Measurements from ENCODE around the gene DNAJC5G. TPM values are rescaled to one million over a fixed set of nuclear protein-coding genes. Genes with fewer than 3 reads are reported as not detected.

Gene DNAJC5G
- total RNA-seq, 1 experiment from 2014 or later = not detected

DNA sequence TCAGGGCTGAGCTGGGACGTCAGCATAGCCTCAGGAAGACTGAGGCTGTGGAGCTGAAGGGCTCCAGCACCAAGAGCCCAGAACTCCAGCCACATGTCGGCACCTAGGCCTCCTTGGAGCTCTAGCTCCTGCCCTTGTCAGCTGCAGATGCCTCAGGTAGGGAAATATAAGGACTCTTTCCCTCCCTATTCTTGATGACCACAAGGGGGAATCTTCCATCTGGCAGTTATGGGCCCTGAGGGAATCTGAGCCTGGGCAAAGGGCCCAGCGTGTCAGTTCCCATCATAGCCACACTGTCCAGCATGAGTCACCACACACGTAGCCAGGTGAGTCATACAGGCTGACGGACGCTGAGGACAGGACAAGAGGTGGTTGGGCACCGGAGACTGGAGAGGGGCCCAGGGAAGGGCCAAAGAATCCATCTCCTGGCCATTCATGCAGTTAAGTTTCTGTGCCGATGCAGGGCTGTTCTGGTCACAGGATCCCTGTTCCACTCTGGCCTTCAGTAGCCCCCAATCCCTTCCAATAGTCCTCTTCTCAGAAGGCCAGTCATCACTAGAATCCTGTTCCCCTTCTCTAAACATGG, 45.8 kb downstream of the DNAJC5G start:
- Histone ChIP-seq H3K27ac (ENCODE audit: low read length) (peak overlapping the region; percentile 94), H2AFZ (ENCODE audit: low read length) (peak overlapping the region; percentile 16), H3K4me1 (ENCODE audit: insufficient read depth, low read length) (peaks cover 32% of the 10 kb centered on the region), H3K4me2 (ENCODE audit: low read length) (peak overlapping the region; percentile 97), H3K36me3 (ENCODE audit: low read depth, low read length) (peaks cover 5% of the 10 kb centered on the region; the same call in 1 of the 2 replicates), H3K4me3 (ENCODE audit: low read length) (peak overlapping the region; percentile 81), H3K9ac (ENCODE audit: low read length) (peak overlapping the region; percentile 97), H4K20me1 (ENCODE audit: low read length) (no peaks in the 10 kb centered on the region), H3K9me3 (ENCODE audit: low read length) (no peaks in the 10 kb centered on the region), H3F3A (ENCODE audit: low read length, unreplicated experiment) (peaks cover 4% of the 10 kb centered on the region), H3K27me3 (ENCODE audit: low read length) (no peaks in the 10 kb centered on the region), H3K9me2 (replicated peaks; ENCODE audit: low read length) (no peaks in the 10 kb centered on the region), H3K79me2 (ENCODE audit: low read length) (peaks cover 14% of the 10 kb centered on the region)
- CTCF ChIA-PET = no interaction called here
- TF ChIP-seq EZH2 (IDR thresholded peaks at IDR 0.05; ENCODE audit: low read length, unreplicated experiment) = no peak
- no peak for TF ChIP-seq EZH2phosphoT487 (IDR thresholded peaks at IDR 0.05; ENCODE audit: borderline replicate concordance, low read length)
- TF ChIP-seq, protein P1, sequence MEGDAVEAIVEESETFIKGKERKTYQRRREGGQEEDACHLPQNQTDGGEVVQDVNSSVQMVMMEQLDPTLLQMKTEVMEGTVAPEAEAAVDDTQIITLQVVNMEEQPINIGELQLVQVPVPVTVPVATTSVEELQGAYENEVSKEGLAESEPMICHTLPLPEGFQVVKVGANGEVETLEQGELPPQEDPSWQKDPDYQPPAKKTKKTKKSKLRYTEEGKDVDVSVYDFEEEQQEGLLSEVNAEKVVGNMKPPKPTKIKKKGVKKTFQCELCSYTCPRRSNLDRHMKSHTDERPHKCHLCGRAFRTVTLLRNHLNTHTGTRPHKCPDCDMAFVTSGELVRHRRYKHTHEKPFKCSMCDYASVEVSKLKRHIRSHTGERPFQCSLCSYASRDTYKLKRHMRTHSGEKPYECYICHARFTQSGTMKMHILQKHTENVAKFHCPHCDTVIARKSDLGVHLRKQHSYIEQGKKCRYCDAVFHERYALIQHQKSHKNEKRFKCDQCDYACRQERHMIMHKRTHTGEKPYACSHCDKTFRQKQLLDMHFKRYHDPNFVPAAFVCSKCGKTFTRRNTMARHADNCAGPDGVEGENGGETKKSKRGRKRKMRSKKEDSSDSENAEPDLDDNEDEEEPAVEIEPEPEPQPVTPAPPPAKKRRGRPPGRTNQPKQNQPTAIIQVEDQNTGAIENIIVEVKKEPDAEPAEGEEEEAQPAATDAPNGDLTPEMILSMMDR (conservative IDR thresholded peaks at IDR 0.05; ENCODE audit: low read depth, low read length) = peak; percentile 70
- intact Hi-C loops (cut with micrococcal nuclease) = loop anchor here (1.0 kb wide), 2 partner anchors 35 to 49 kb away; partner anchors contain the start of genes EIF2B4, GTF3C2 and SNX17
- ATAC-seq = peak; percentile 86
- BruUV-seq (replicated peaks) = no TSS peak
- POLR2A ChIA-PET (ENCODE audit: unreplicated experiment) = interaction anchor here (0.5 to 0.6 kb wide), 2 partner anchors 49 to 86 kb away, joined by 3 to 4 read pairs; no protein-coding TSS in a partner anchor
- DNase-seq = peak; percentile 99

DNA sequence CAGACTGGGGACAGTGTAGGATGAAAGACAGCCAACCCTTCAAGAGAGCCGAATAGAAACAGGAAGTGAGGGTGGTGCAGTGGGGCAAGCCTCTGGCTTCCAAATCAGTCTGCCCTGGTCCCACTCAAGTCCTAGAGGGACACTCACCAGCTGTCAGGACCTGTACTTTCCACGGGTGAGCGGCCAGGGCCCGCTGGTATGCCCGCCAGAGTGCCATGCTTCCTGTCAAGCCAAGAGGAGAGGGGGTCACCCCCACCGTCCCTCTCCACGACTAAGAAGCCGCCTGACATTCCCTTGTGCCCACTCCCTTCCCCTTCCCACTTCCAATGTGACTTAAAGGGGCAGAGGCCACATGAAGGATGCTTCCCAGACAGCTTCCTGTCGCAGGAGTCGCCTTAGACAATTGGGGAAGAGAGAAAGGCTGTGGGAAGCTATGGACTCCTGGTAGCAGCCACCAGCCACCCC, 47.1 kb downstream of the DNAJC5G start:
- ATAC-seq (no peak), DNase-seq (peak; percentile 4)
- Histone ChIP-seq H3F3A (ENCODE audit: low read length, unreplicated experiment) (peaks cover 7% of the 10 kb centered on the region), H3K79me2 (ENCODE audit: low read length) (peaks cover 14% of the 10 kb centered on the region), H3K4me3 (ENCODE audit: low read length) (peak overlapping the region; percentile 81), H3K9me2 (replicated peaks; ENCODE audit: low read length) (no peaks in the 10 kb centered on the region), H3K9ac (ENCODE audit: low read length) (peak overlapping the region; percentile 97), H2AFZ (ENCODE audit: low read length) (peak overlapping the region; percentile 80), H3K4me1 (ENCODE audit: insufficient read depth, low read length) (peaks cover 32% of the 10 kb centered on the region), H3K36me3 (ENCODE audit: low read depth, low read length) (peaks cover 10% of the 10 kb centered on the region; the same call in 1 of the 2 replicates), H3K9me3 (ENCODE audit: low read length) (no peaks in the 10 kb centered on the region), H4K20me1 (ENCODE audit: low read length) (no peaks in the 10 kb centered on the region), H3K4me2 (ENCODE audit: low read length) (peak overlapping the region; percentile 97), H3K27ac (ENCODE audit: low read length) (peak overlapping the region; percentile 94), H3K27me3 (ENCODE audit: low read length) (no peaks in the 10 kb centered on the region)
- POLR2A ChIA-PET (ENCODE audit: unreplicated experiment) = interaction anchor here (0.6 kb wide), 1 partner anchor 185 kb away, joined by 3 read pairs; no protein-coding TSS in a partner anchor
- CTCF ChIA-PET = no interaction called here
- BruUV-seq (replicated peaks) = TSS peak; percentile 84
- intact Hi-C loops (cut with micrococcal nuclease) = no loop called here
- no peak for TF ChIP-seq EZH2 (IDR thresholded peaks at IDR 0.05; ENCODE audit: low read length, unreplicated experiment)
- TF ChIP-seq, protein P1 (conservative IDR thresholded peaks at IDR 0.05; ENCODE audit: low read depth, low read length) = no peak
- TF ChIP-seq EZH2phosphoT487 (IDR thresholded peaks at IDR 0.05; ENCODE audit: borderline replicate concordance, low read length) = no peak

All from PC-3 (cell line).